WTC11 (cell line): ENCODE results near the gene MCF2L. TPM values are rescaled to one million over a fixed set of nuclear protein-coding genes. Genes with fewer than 3 reads are reported as not detected.

Experiments used
- ATAC-seq: fragments of 200-7000 bp; cut with Tn5 transposase; 2 replicates; pipeline ENCODE4 v1.10.0; 2021; ENCODE audit warnings: mild to moderate bottlenecking, moderate library complexity
- CTCF ChIA-PET: fragments of 300-600 bp; sonication (Branson Sonifier 250); formaldehyde crosslinking; loops from one replicate; lab custom pipeline; 2021; ENCODE audit warnings: antibody characterized with exemption; lab: Charles Lee
- POLR2A ChIA-PET: fragments of 350-600 bp; sonication (Branson Sonifier 250); formaldehyde crosslinking; loops from one replicate; lab custom pipeline; 2021; ENCODE audit warnings: antibody characterized with exemption; lab: Charles Lee
- DNase-seq: peaks from one replicate; pipeline ENCODE4 v3.0.0; 2021; ENCODE audit warnings: low spot score
- H3K27ac Mint-ChIP-seq: 2 replicates; pipeline ENCODE4 v1.8.0; 2021; ENCODE audit warnings: mixed read lengths
- H3K27me3 Mint-ChIP-seq: 2 replicates; pipeline ENCODE4 v1.8.0; 2021; ENCODE audit warnings: low read depth, mild to moderate bottlenecking, moderate library complexity, mixed read lengths
- H3K36me3 Mint-ChIP-seq: 2 replicates; pipeline ENCODE4 v1.8.0; 2021; ENCODE audit warnings: mixed read lengths
- H3K4me1 Mint-ChIP-seq: 2 replicates; pipeline ENCODE4 v1.8.0; 2022; ENCODE audit warnings: mixed read lengths
- H3K4me3 Mint-ChIP-seq: 2 replicates; pipeline ENCODE4 v1.8.0; 2021; ENCODE audit warnings: mild to moderate bottlenecking, moderate library complexity, mixed read lengths
- H3K9me3 Mint-ChIP-seq: 2 replicates; pipeline ENCODE4 v1.8.0; 2021; ENCODE audit warnings: mixed read lengths
- AFF4 ChIP-seq: sonication (generic); formaldehyde crosslinking; IDR thresholded peaks from 2 replicates; pipeline ENCODE4 v1.8.1; 2023; ENCODE audit warnings: mild to moderate bottlenecking, missing genetic modification reagents, borderline replicate concordance
- CREM ChIP-seq: sonication (generic); formaldehyde crosslinking; IDR thresholded peaks from 2 replicates; pipeline ENCODE4 v1.8.1; 2022; ENCODE audit warnings: mild to moderate bottlenecking, missing genetic modification reagents, moderate library complexity
- ELF4 ChIP-seq: sonication (generic); formaldehyde crosslinking; IDR thresholded peaks from 2 replicates; pipeline ENCODE4 v1.8.1; 2022; ENCODE audit warnings: low read depth, mild to moderate bottlenecking, moderate library complexity, missing genetic modification reagents
- FOXK1 ChIP-seq: sonication (generic); formaldehyde crosslinking; IDR thresholded peaks from 2 replicates; pipeline ENCODE4 v1.8.0; 2022; ENCODE audit warnings: mild to moderate bottlenecking, moderate library complexity, missing genetic modification reagents
- GRHL2 ChIP-seq: fragments of 250-450 bp; sonication (Bioruptor Pico); IDR thresholded peaks from 2 replicates; pipeline ENCODE4 v1.8.0; 2022; ENCODE audit warnings: mild to moderate bottlenecking, moderate library complexity; ENCODE audit not compliant: insufficient replicate concordance, severe bottlenecking
- HMGA2 ChIP-seq: fragments of 250-450 bp; sonication (Bioruptor Pico); IDR thresholded peaks from 2 replicates; pipeline ENCODE4 v1.4.0; 2021; ENCODE audit warnings: mild to moderate bottlenecking, moderate library complexity
- JUN ChIP-seq: sonication (generic); formaldehyde crosslinking; IDR thresholded peaks from 2 replicates; pipeline ENCODE4 v1.8.0; 2023; ENCODE audit warnings: mild to moderate bottlenecking, missing genetic modification reagents
- MXD4 ChIP-seq: fragments of 250-450 bp; sonication (Bioruptor Pico); IDR thresholded peaks from 2 replicates; pipeline ENCODE4 v1.8.0; 2021; ENCODE audit warnings: mild to moderate bottlenecking, moderate library complexity, borderline replicate concordance
- NFE2L1 ChIP-seq: sonication (generic); formaldehyde crosslinking; IDR thresholded peaks from 2 replicates; pipeline ENCODE4 v1.8.1; 2023; ENCODE audit warnings: missing genetic modification reagents
- NR2C2 ChIP-seq: sonication (generic); formaldehyde crosslinking; IDR thresholded peaks from 2 replicates; pipeline ENCODE4 v1.8.0; 2022; ENCODE audit warnings: mild to moderate bottlenecking, missing genetic modification reagents
- NR3C1 ChIP-seq: sonication (generic); formaldehyde crosslinking; conservative IDR thresholded peaks from 2 replicates; pipeline ENCODE4 v1.8.1; 2023; ENCODE audit warnings: low read depth, mild to moderate bottlenecking, missing genetic modification reagents
- OVOL2 ChIP-seq: fragments of 250-450 bp; sonication (Bioruptor Pico); IDR thresholded peaks from 2 replicates; pipeline ENCODE4 v1.9.0; 2021; ENCODE audit warnings: mild to moderate bottlenecking, borderline replicate concordance
- PREB ChIP-seq: sonication (generic); formaldehyde crosslinking; IDR thresholded peaks from 2 replicates; pipeline ENCODE4 v1.8.1; 2022; ENCODE audit warnings: mild to moderate bottlenecking, missing genetic modification reagents, moderate library complexity, borderline replicate concordance
- RORB ChIP-seq: fragments of 250-450 bp; sonication (Bioruptor Pico); IDR thresholded peaks from 2 replicates; pipeline ENCODE4 v1.9.0; 2021; ENCODE audit warnings: mild to moderate bottlenecking
- SOX15 ChIP-seq: fragments of 250-450 bp; sonication (Bioruptor Pico); IDR thresholded peaks from 2 replicates; pipeline ENCODE4 v1.9.0; 2021; ENCODE audit warnings: mild to moderate bottlenecking
- ZNF121 ChIP-seq: sonication (generic); formaldehyde crosslinking; IDR thresholded peaks from 2 replicates; pipeline ENCODE4 v1.8.0; 2023; ENCODE audit warnings: missing genetic modification reagents
- ZNF281 ChIP-seq: sonication (generic); formaldehyde crosslinking; IDR thresholded peaks from 2 replicates; pipeline ENCODE4 v1.8.0; 2023; ENCODE audit warnings: mild to moderate bottlenecking, missing genetic modification reagents
- total RNA-seq: library from RNA; stranded (reverse); gene quantifications from 3 replicates; pipeline ENCODE4 v1.2.3, GENCODE V29; 2021
- TF ChIP-seq, protein P1 (sequence below): fragments of 250-450 bp; sonication (Bioruptor Pico); IDR thresholded peaks from 2 replicates; pipeline ENCODE4 v2.1.2; 2022; ENCODE audit warnings: mild to moderate bottlenecking, moderate library complexity
- TF ChIP-seq, protein P2 (sequence below): sonication (generic); formaldehyde crosslinking; IDR thresholded peaks from 2 replicates; pipeline ENCODE4 v1.8.1; 2022; ENCODE audit warnings: low read depth, missing genetic modification reagents, borderline replicate concordance
- TF ChIP-seq, protein P3 (sequence below): sonication (generic); formaldehyde crosslinking; IDR thresholded peaks from 2 replicates; pipeline ENCODE4 v1.8.0; 2022; ENCODE audit warnings: mild to moderate bottlenecking, missing genetic modification reagents

Gene MCF2L
- total RNA-seq, 1 experiment from 2014 or later, result 34.8 TPM

DNA sequence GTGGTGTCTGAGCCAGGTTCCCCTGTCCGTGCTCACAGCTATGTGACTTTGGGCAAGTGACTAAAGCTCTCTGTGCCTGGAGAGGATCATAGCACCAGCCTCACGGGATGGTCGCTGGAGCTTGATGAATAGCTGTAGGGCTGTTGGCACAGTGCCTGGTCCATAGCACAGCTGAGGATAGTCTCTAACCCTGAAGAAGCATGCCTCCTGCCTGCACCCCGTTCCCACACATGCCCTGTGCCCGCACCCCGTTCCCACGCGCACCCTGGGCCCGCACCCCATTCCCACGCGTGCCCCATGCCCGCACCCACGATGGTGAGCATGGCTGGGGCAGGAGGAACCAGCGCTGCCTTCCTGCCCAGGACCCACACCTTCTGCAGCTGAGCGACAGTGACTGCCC is 72.9 kb downstream of the MCF2L start (continued):
- TF ChIP-seq OVOL2, result no peak
- TF ChIP-seq AFF4 (CRISPR knock-in tag), result no peak

GRCh38 chr13:113042456-113042855 is 73.4 kb downstream of the MCF2L start:
- Mint-ChIP-seq H3K4me1 (no peaks in the 10 kb centered on the region), H3K27ac (no peak overlapping the region), H3K36me3 (peaks cover 3% of the 10 kb centered on the region; the same call in 1 of the 2 replicates), H3K9me3 (peaks cover 5% of the 10 kb centered on the region), H3K4me3 (no peak overlapping the region), H3K27me3 (no peaks in the 10 kb centered on the region; the same call in 1 of the 2 replicates)
- ATAC-seq (no peak), DNase-seq (no peak)
- ChIA-PET POLR2A (no interaction called here), CTCF (interaction anchor here (2.9 kb wide), 1 partner anchor 13 kb away, joined by 11 read pairs; no protein-coding TSS in a partner anchor)
- TF ChIP-seq MXD4 (CRISPR knock-in tag) (no peak), ZNF281 (CRISPR knock-in tag) (no peak), NR3C1 (CRISPR knock-in tag) (no peak), RORB (CRISPR knock-in tag) (no peak), OVOL2 (no peak), NFE2L1 (no peak), JUN (CRISPR knock-in tag) (no peak), GRHL2 (CRISPR knock-in tag) (no peak), NR2C2 (CRISPR knock-in tag) (no peak), HMGA2 (no peak)
- TF ChIP-seq, protein P1, sequence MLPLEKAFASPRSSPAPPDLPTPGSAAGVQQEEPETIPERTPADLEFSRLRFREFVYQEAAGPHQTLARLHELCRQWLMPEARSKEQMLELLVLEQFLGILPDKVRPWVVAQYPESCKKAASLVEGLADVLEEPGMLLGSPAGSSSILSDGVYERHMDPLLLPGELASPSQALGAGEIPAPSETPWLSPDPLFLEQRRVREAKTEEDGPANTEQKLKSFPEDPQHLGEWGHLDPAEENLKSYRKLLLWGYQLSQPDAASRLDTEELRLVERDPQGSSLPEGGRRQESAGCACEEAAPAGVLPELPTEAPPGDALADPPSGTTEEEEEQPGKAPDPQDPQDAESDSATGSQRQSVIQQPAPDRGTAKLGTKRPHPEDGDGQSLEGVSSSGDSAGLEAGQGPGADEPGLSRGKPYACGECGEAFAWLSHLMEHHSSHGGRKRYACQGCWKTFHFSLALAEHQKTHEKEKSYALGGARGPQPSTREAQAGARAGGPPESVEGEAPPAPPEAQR (CRISPR knock-in tag), result no peak
- TF ChIP-seq, protein P2, sequence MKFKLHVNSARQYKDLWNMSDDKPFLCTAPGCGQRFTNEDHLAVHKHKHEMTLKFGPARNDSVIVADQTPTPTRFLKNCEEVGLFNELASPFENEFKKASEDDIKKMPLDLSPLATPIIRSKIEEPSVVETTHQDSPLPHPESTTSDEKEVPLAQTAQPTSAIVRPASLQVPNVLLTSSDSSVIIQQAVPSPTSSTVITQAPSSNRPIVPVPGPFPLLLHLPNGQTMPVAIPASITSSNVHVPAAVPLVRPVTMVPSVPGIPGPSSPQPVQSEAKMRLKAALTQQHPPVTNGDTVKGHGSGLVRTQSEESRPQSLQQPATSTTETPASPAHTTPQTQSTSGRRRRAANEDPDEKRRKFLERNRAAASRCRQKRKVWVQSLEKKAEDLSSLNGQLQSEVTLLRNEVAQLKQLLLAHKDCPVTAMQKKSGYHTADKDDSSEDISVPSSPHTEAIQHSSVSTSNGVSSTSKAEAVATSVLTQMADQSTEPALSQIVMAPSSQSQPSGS, result no peak

DNA sequence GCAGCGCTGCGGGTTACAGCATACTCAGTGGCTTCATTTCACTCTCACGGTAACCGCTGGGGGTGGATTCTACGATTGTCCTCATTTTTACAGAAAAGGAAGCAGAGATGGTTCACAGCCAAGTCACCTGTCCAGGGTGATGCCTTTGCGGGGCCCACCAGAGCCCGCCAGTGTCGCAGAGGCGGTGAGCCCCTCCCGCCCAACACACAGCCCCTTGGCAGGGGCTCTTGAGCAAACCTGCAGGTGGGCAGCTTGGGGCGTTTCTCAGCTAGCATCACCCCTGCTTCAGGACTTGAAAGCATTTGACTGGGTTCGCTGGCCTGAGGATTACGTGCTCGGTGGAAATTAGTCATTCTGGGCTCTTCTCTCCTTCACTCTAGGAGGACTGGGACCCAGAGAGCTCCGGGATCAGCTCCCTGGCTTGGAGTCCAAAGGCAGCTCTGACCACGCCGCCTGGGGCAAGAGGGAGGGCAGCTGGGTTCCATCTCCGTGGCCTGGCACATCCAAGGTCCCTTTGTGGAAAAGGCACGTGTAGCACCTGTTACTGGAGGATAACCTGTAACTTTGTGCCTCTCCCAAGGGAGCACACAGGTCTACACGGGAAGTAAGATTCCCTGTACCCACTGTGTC is 74.1 kb downstream of the MCF2L start:
- CTCF ChIA-PET, result interaction anchor here (1.1 to 2.9 kb wide), 3 partner anchors 11 to 100 kb away, joined by 3 to 11 read pairs (median 3); no protein-coding TSS in a partner anchor
- POLR2A ChIA-PET, result no interaction called here
- Mint-ChIP-seq H3K4me3 (no peak overlapping the region), H3K4me1 (no peaks in the 10 kb centered on the region), H3K9me3 (no peaks in the 10 kb centered on the region), H3K27ac (peak overlapping the region; percentile 80), H3K36me3 (no peaks in the 10 kb centered on the region), H3K27me3 (no peaks in the 10 kb centered on the region; the same call in 1 of the 2 replicates)
- TF ChIP-seq, protein P3, sequence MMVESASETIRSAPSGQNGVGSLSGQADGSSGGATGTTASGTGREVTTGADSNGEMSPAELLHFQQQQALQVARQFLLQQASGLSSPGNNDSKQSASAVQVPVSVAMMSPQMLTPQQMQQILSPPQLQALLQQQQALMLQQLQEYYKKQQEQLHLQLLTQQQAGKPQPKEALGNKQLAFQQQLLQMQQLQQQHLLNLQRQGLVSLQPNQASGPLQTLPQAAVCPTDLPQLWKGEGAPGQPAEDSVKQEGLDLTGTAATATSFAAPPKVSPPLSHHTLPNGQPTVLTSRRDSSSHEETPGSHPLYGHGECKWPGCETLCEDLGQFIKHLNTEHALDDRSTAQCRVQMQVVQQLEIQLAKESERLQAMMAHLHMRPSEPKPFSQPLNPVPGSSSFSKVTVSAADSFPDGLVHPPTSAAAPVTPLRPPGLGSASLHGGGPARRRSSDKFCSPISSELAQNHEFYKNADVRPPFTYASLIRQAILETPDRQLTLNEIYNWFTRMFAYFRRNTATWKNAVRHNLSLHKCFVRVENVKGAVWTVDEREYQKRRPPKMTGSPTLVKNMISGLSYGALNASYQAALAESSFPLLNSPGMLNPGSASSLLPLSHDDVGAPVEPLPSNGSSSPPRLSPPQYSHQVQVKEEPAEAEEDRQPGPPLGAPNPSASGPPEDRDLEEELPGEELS, result no peak
- TF ChIP-seq ZNF121 (CRISPR knock-in tag), result no peak
- no peak for TF ChIP-seq PREB (CRISPR knock-in tag)
- TF ChIP-seq ELF4 (CRISPR knock-in tag), result no peak
- no peak for TF ChIP-seq CREM
- no peak for TF ChIP-seq FOXK1 (CRISPR knock-in tag)
- TF ChIP-seq SOX15 (CRISPR knock-in tag), result no peak
- DNase-seq, result no peak
- ATAC-seq, result no peak
